Measurements from ENCODE around the gene TMEM42.

Gene TMEM42

GRCh38 chr3:44906997-44907396 lies 45.3 kb downstream of the TMEM42 start:
- no peaks in the 10 kb centered on the region for H3K4me1 ChIP-seq (ENCODE audit: control insufficient read depth, insufficient read depth, low read depth, low read length)
- no peak overlapping the region for H3K4me2 ChIP-seq (ENCODE audit: low read length, poor library complexity, severe bottlenecking)
- 85% methylated on average over 4 of the region's 4 CpGs for whole genome bisulfite sequencing
- H2BK12ac ChIP-seq (ENCODE audit: low read length in 2 of 2), result no peak overlapping the region
- no peaks in the 10 kb centered on the region for H3K36me3 ChIP-seq (ENCODE audit: control insufficient read depth in 1 of 2, insufficient read depth in 2 of 2, low read depth in 1 of 2, low read length in 2 of 2)
- no peak overlapping the region for H4K8ac ChIP-seq (ENCODE audit: low read length)
- H3K4me3 ChIP-seq (ENCODE audit: insufficient read depth in 1 of 2, low read depth in 1 of 2, low read length in 2 of 2), result no peak overlapping the region
- H2BK15ac ChIP-seq (ENCODE audit: low read depth, poor library complexity, severe bottlenecking), result no peak overlapping the region
- no peak overlapping the region for H3K9ac ChIP-seq (ENCODE audit: low read length)
- H3K23ac ChIP-seq (ENCODE audit: low read length in 2 of 2), result no peak overlapping the region
- no peak overlapping the region for H2BK120ac ChIP-seq (ENCODE audit: low read depth, low read length)
- no peak overlapping the region for H2AFZ ChIP-seq (ENCODE audit: low read depth, low read length)
- H3K27me3 ChIP-seq (ENCODE audit: control insufficient read depth in 1 of 2, insufficient read depth in 1 of 2, low read length in 2 of 2), result peaks cover 0 to 33% of the 10 kb centered on the region in 2 experiments
- no peak overlapping the region for H3K14ac ChIP-seq (ENCODE audit: low read length in 2 of 2)
- peaks cover 36% of the 10 kb centered on the region for H3K9me3 ChIP-seq (ENCODE audit: control insufficient read depth, low read length)
- no peak overlapping the region for H2BK5ac ChIP-seq (ENCODE audit: low read depth, low read length, poor library complexity, severe bottlenecking)
- H3K18ac ChIP-seq (ENCODE audit: low read depth in 1 of 2, low read length in 2 of 2), result no peak overlapping the region
- H3K4ac ChIP-seq (ENCODE audit: low read depth in 1 of 2, low read length in 2 of 2), result no peak overlapping the region
- H3K79me1 ChIP-seq (replicated peaks; ENCODE audit: low read length, poor library complexity, severe bottlenecking), result no peaks in the 10 kb centered on the region
- H4K91ac ChIP-seq (ENCODE audit: low read length), result no peak overlapping the region
- no peak overlapping the region for H3K27ac ChIP-seq (ENCODE audit: low read length, poor library complexity, severe bottlenecking)
- no peak for DNase-seq
- H2AK5ac ChIP-seq (ENCODE audit: low read length, severe bottlenecking), result no peak overlapping the region

GRCh38 chr3:44907612-44908011 lies 45.9 kb downstream of the TMEM42 start:
- H2BK120ac ChIP-seq (ENCODE audit: low read depth, low read length), result no peak overlapping the region
- H3K4me1 ChIP-seq (ENCODE audit: control insufficient read depth, insufficient read depth, low read depth, low read length), result no peaks in the 10 kb centered on the region
- peaks cover 36% of the 10 kb centered on the region for H3K9me3 ChIP-seq (ENCODE audit: control insufficient read depth, low read length)
- H3K4me2 ChIP-seq (ENCODE audit: low read length, poor library complexity, severe bottlenecking), result no peak overlapping the region
- H3K27ac ChIP-seq (ENCODE audit: low read length, poor library complexity, severe bottlenecking), result no peak overlapping the region
- H4K91ac ChIP-seq (ENCODE audit: low read length), result no peak overlapping the region
- H2BK15ac ChIP-seq (ENCODE audit: low read depth, poor library complexity, severe bottlenecking), result no peak overlapping the region
- WGBS, result 91% methylated on average over 4 of the region's 4 CpGs
- no peak overlapping the region for H3K18ac ChIP-seq (ENCODE audit: low read depth in 1 of 2, low read length in 2 of 2)
- no peak overlapping the region for H3K23ac ChIP-seq (ENCODE audit: low read length in 2 of 2)
- H2AK5ac ChIP-seq (ENCODE audit: low read length, severe bottlenecking), result no peak overlapping the region
- H3K27me3 ChIP-seq (ENCODE audit: control insufficient read depth in 1 of 2, insufficient read depth in 1 of 2, low read length in 2 of 2), result peaks cover 0 to 30% of the 10 kb centered on the region in 2 experiments
- no peak overlapping the region for H3K14ac ChIP-seq (ENCODE audit: low read length in 2 of 2)
- H3K9ac ChIP-seq (ENCODE audit: low read length), result no peak overlapping the region
- H3K79me1 ChIP-seq (replicated peaks; ENCODE audit: low read length, poor library complexity, severe bottlenecking), result no peaks in the 10 kb centered on the region
- DNase-seq, result no peak
- H4K8ac ChIP-seq (ENCODE audit: low read length), result no peak overlapping the region
- H3K4me3 ChIP-seq (ENCODE audit: insufficient read depth in 1 of 2, low read depth in 1 of 2, low read length in 2 of 2), result no peak overlapping the region
- H3K4ac ChIP-seq (ENCODE audit: low read depth in 1 of 2, low read length in 2 of 2), result no peak overlapping the region
- H2BK5ac ChIP-seq (ENCODE audit: low read depth, low read length, poor library complexity, severe bottlenecking), result no peak overlapping the region
- no peaks in the 10 kb centered on the region for H3K36me3 ChIP-seq (ENCODE audit: control insufficient read depth in 1 of 2, insufficient read depth in 2 of 2, low read depth in 1 of 2, low read length in 2 of 2)
- no peak overlapping the region for H2BK12ac ChIP-seq (ENCODE audit: low read length in 2 of 2)
- no peak overlapping the region for H2AFZ ChIP-seq (ENCODE audit: low read depth, low read length)

- Histone ChIP-seq H3K79me1 (replicated peaks; ENCODE audit: low read length, poor library complexity, severe bottlenecking) (no peaks in the 10 kb centered on the region), H3K9me3 (ENCODE audit: control insufficient read depth, low read length) (peaks cover 36% of the 10 kb centered on the region), H3K9ac (ENCODE audit: low read length) (no peak overlapping the region), H3K18ac (ENCODE audit: low read depth in 1 of 2, low read length in 2 of 2) (no peak overlapping the region), H3K4me3 (ENCODE audit: insufficient read depth in 1 of 2, low read depth in 1 of 2, low read length in 2 of 2) (no peak overlapping the region), H3K4me1 (ENCODE audit: control insufficient read depth, insufficient read depth, low read depth, low read length) (no peaks in the 10 kb centered on the region), H3K23ac (ENCODE audit: low read length in 2 of 2) (no peak overlapping the region), H3K4me2 (ENCODE audit: low read length, poor library complexity, severe bottlenecking) (no peak overlapping the region), H3K4ac (ENCODE audit: low read depth in 1 of 2, low read length in 2 of 2) (no peak overlapping the region), H4K8ac (ENCODE audit: low read length) (no peak overlapping the region), H2BK5ac (ENCODE audit: low read depth, low read length, poor library complexity, severe bottlenecking) (no peak overlapping the region), H2BK120ac (ENCODE audit: low read depth, low read length) (no peak overlapping the region), H4K91ac (ENCODE audit: low read length) (no peak overlapping the region), H2AFZ (ENCODE audit: low read depth, low read length) (no peak overlapping the region), H3K27ac (ENCODE audit: low read length, poor library complexity, severe bottlenecking) (no peak overlapping the region), H2BK15ac (ENCODE audit: low read depth, poor library complexity, severe bottlenecking) (no peak overlapping the region), H3K36me3 (ENCODE audit: control insufficient read depth in 1 of 2, insufficient read depth in 2 of 2, low read depth in 1 of 2, low read length in 2 of 2) (no peaks in the 10 kb centered on the region), H2AK5ac (ENCODE audit: low read length, severe bottlenecking) (no peak overlapping the region), H3K14ac (ENCODE audit: low read length in 2 of 2) (no peak overlapping the region), H3K27me3 (ENCODE audit: control insufficient read depth in 1 of 2, insufficient read depth in 1 of 2, low read length in 2 of 2) (peaks cover 0 to 16% of the 10 kb centered on the region in 2 experiments), H2BK12ac (ENCODE audit: low read length in 2 of 2) (no peak overlapping the region)
- DNase-seq, result no peak
- 50% methylated on average over 1 of the region's 2 CpGs for WGBS
Observed at GRCh38 chr3:44909063-44909462, 47.4 kb downstream of the TMEM42 start.

GRCh38 chr3:44910693-44911092 lies 49.0 kb downstream of the TMEM42 start:
- H3K4me2 ChIP-seq (ENCODE audit: low read length, poor library complexity, severe bottlenecking), result no peak overlapping the region
- H3K23ac ChIP-seq (ENCODE audit: low read length in 2 of 2), result no peak overlapping the region
- H2BK12ac ChIP-seq (ENCODE audit: low read length in 2 of 2), result no peak overlapping the region
- H4K91ac ChIP-seq (ENCODE audit: low read length), result no peak overlapping the region
- H3K18ac ChIP-seq (ENCODE audit: low read depth in 1 of 2, low read length in 2 of 2), result no peak overlapping the region
- H3K36me3 ChIP-seq (ENCODE audit: control insufficient read depth in 1 of 2, insufficient read depth in 2 of 2, low read depth in 1 of 2, low read length in 2 of 2), result no peaks in the 10 kb centered on the region
- no peaks in the 10 kb centered on the region for H3K4me1 ChIP-seq (ENCODE audit: control insufficient read depth, insufficient read depth, low read depth, low read length)
- 100% methylated on average over 2 of the region's 3 CpGs for WGBS
- no peak overlapping the region for H3K27ac ChIP-seq (ENCODE audit: low read length, poor library complexity, severe bottlenecking)
- no peak overlapping the region for H2BK15ac ChIP-seq (ENCODE audit: low read depth, poor library complexity, severe bottlenecking)
- H3K9me3 ChIP-seq (ENCODE audit: control insufficient read depth, low read length), result peaks cover 33% of the 10 kb centered on the region
- H2AK5ac ChIP-seq (ENCODE audit: low read length, severe bottlenecking), result no peak overlapping the region
- H3K14ac ChIP-seq (ENCODE audit: low read length in 2 of 2), result no peak overlapping the region
- H2AFZ ChIP-seq (ENCODE audit: low read depth, low read length), result no peak overlapping the region
- peaks cover 0 to 16% of the 10 kb centered on the region in 2 experiments for H3K27me3 ChIP-seq (ENCODE audit: control insufficient read depth in 1 of 2, insufficient read depth in 1 of 2, low read length in 2 of 2)
- no peak overlapping the region for H3K9ac ChIP-seq (ENCODE audit: low read length)
- H3K4me3 ChIP-seq (ENCODE audit: insufficient read depth in 1 of 2, low read depth in 1 of 2, low read length in 2 of 2), result no peak overlapping the region
- H4K8ac ChIP-seq (ENCODE audit: low read length), result no peak overlapping the region
- no peak overlapping the region for H2BK5ac ChIP-seq (ENCODE audit: low read depth, low read length, poor library complexity, severe bottlenecking)
- no peaks in the 10 kb centered on the region for H3K79me1 ChIP-seq (replicated peaks; ENCODE audit: low read length, poor library complexity, severe bottlenecking)
- H3K4ac ChIP-seq (ENCODE audit: low read depth in 1 of 2, low read length in 2 of 2), result no peak overlapping the region
- no peak for DNase-seq
- no peak overlapping the region for H2BK120ac ChIP-seq (ENCODE audit: low read depth, low read length)

All from mesenchymal stem cell (in vitro differentiated cells and primary cell).